AG04449 (cell line): ENCODE measurements around the gene CHCHD1.

Source experiments
- CTCF ChIA-PET: fragments of 350-600 bp; formaldehyde crosslinking; extraction: SDS; loops from one replicate; lab custom pipeline; 2021; ENCODE audit warnings: antibody characterized with exemption; lab: Yijun Ruan, JAX
- POLR2A ChIA-PET: fragments of 400-600, 350-600 bp; formaldehyde crosslinking; extraction: SDS; loops from one replicate; lab custom pipeline; 2020; ENCODE audit warnings: antibody characterized with exemption, inconsistent platforms; lab: Yijun Ruan, JAX
- DNase-seq: peaks from one replicate; pipeline ENCODE4 v3.0.0-alpha.2; 2010; ENCODE audit warnings: low read depth, low spot score
- H3K4me3 ChIP-seq: 2 replicates; pipeline ENCODE4 v1.5.1; 2011; ENCODE audit warnings: low read depth, mild to moderate bottlenecking, control low read depth, low read length
- CTCF ChIP-seq: IDR thresholded peaks from one replicate; pipeline ENCODE4 v1.5.1; 2011; ENCODE audit warnings: mild to moderate bottlenecking, moderate library complexity, low read length, control low read depth, inconsistent platforms; ENCODE audit not compliant: insufficient read depth; ENCODE audit errors: missing control alignments

Gene CHCHD1

DNA sequence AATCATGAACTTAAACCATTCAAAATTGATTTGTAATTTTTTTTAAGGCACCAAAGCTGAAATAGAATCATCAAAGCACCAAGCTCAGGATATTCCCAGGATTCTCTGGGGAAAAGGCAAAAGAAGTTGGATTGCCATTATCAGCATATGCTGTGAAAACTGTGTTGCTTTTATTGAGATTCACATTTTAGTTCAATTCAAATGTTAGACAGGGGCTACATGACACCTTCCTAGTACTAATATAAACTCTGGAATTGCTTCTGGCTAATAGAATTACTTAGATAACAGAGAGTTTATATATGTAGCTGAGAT, 33.8 kb downstream of the CHCHD1 start:
- ChIA-PET CTCF (interaction anchor here (1.0 to 2.5 kb wide), 7 partner anchors 10 to 64 kb away, joined by 3 to 11 read pairs (median 3); no protein-coding TSS in a partner anchor), POLR2A (interaction anchor here (0.7 to 1.2 kb wide), 2 partner anchors 12 to 30 kb away, joined by 3 to 6 read pairs; partner anchors contain the start of gene ZSWIM8)
- no peak for DNase-seq
- TF ChIP-seq CTCF: no peak
- H3K4me3 ChIP-seq: no peak overlapping the region

GRCh38 chr10:73816917-73817729, 35.3 kb downstream of the CHCHD1 start:
- ChIA-PET POLR2A (interaction anchor here (0.6 to 1.5 kb wide), 2 partner anchors 21 to 87 kb away, joined by 3 to 4 read pairs; no protein-coding TSS in a partner anchor), CTCF (interaction anchor here (1.0 to 2.5 kb wide), 3 partner anchors 33 to 140 kb away, joined by 3 to 11 read pairs (median 4); no protein-coding TSS in a partner anchor)
- DNase-seq: no peak
- no peak overlapping the region for H3K4me3 ChIP-seq
- no peak for TF ChIP-seq CTCF

DNA sequence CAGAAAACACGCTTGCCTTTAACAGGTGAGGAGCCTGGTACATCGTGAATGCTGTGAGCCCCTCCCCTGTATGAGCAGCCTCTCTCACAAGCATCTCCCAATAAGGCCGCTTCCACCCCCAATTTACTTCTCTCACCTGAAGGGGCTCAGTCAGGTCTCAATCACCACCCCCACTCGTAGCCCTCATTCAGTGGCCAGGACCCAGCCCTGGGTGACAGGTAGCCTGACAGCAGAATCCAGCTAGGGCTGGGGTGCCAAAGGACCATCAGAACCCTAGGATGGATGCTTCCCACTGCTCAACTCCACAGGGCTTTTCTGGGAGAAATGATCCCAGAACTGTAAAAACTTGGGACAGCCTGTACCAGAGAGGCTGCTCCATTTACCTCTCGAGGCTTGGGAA, 36.0 kb downstream of the CHCHD1 start:
- TF ChIP-seq CTCF: no peak
- no peak overlapping the region for H3K4me3 ChIP-seq
- ChIA-PET CTCF (interaction anchor here (1.3 to 1.9 kb wide), 3 partner anchors 11 to 41 kb away, joined by 3 to 6 read pairs (median 4); no protein-coding TSS in a partner anchor), POLR2A (no interaction called here)
- DNase-seq: no peak

DNA sequence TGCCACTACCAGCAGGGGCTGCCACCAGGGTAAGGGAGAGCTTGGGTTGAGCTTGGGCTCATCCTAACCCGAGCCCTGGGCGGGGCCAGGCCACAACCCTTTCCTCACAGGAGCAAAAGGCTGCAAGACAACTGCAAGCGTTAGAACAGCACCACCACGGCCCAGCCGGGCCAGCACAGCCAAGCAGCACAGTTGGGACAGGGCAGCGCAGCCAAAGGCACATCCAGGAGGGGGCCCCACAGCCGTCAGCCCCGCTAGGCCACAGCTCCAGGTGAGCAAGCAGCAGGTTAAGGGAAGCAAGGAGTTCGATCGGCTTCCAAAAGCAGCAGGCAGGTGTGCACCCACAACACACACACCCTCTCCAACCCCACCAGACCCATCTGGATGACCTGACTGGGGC, 36.6 kb downstream of the CHCHD1 start:
- no peak for TF ChIP-seq CTCF
- CTCF ChIA-PET: interaction anchor here (1.5 to 1.9 kb wide), 2 partner anchors 10 to 41 kb away, joined by 3 to 6 read pairs; no protein-coding TSS in a partner anchor
- H3K4me3 ChIP-seq: no peak overlapping the region
- POLR2A ChIA-PET: no interaction called here
- no peak for DNase-seq

DNA sequence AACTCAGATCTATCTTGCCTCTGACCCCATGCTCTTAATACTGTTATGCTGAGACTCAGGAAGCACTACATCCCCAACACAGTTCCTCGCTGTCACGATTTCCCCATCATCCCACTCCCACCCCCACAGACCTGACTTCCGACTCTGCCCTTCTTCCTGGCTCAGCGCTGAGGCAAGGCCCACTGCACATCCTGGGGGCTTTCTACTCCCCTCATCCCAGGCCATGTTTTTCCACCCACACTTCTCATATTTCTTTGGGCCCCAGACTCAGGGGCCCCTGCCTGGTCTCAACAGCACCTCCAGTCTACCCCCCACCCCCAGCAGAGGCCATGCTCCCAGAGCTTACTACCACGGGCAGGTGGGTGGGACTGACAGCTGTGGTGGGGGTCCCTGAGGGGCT, 37.2 kb downstream of the CHCHD1 start:
- ChIA-PET POLR2A (no interaction called here), CTCF (interaction anchor here (1.5 to 2.2 kb wide), 3 partner anchors 10 to 60 kb away, joined by 3 to 6 read pairs (median 5); no protein-coding TSS in a partner anchor)
- no peak overlapping the region for H3K4me3 ChIP-seq
- no peak for TF ChIP-seq CTCF
- DNase-seq: no peak

- H3K4me3 ChIP-seq: no peak overlapping the region
- CTCF ChIA-PET: interaction anchor here (1.9 to 2.2 kb wide), 2 partner anchors 9 to 60 kb away, joined by 5 to 6 read pairs; no protein-coding TSS in a partner anchor
- no peak for TF ChIP-seq CTCF
- no peak for DNase-seq
- POLR2A ChIA-PET: no interaction called here
Observed at GRCh38 chr10:73819513-73820093, 37.8 kb downstream of the CHCHD1 start.
